K562 (cell line): ENCODE data around the gene MTF1. TPM values are rescaled to one million over a fixed set of nuclear protein-coding genes. Genes with fewer than 3 reads are reported as not detected.

ENCODE experiments used
- ATAC-seq: fragments of 200-7000 bp; cut with Tn5 transposase; 3 replicates; pipeline ENCODE4 v1.9.1; 2020; ENCODE audit warnings: moderate library complexity
- BruUV-seq: library from RNA; stranded (reverse); fragments of 400-500 nt; replicated peaks from 2 replicates; lab custom pipeline; 2021; lab: Mats Ljungman, UMichigan
- CTCF ChIA-PET: fragments of 300-600 bp; formaldehyde crosslinking; extraction: SDS; loops from one replicate; lab custom pipeline; 2021; ENCODE audit warnings: low intra/inter-chr PET ratio; lab: Yijun Ruan, JAX
- POLR2A ChIA-PET: fragments of 300-600, 350-650 bp; sonication (Branson Sonifier 250); formaldehyde crosslinking; extraction: SDS; loops from one replicate; lab custom pipeline; 2021; ENCODE audit warnings: antibody characterized with exemption, inconsistent platforms; lab: Yijun Ruan, JAX
- DNase-seq, 4 experiments: peaks; one replicate each; pipeline versions ENCODE4 v3.0.0 to v3.0.0-alpha.2; 2011 to 2018; ENCODE audit warnings: low spot score in 3 of 4, mixed read lengths in 3 of 4; ENCODE audit errors: extremely low read depth in 1 of 4
- FAIRE-seq: peaks from 2 replicates; lab custom pipeline; 2011; peaks lifted over from hg19 to GRCh38; lab: Jason Lieb, UNC
- H2AFZ ChIP-seq: 2 replicates; pipeline ENCODE4 v1.6.0; 2011; ENCODE audit warnings: low read depth, low read length, control low read depth, inconsistent platforms
- H3K27ac ChIP-seq: fragments of 200-600 bp; 3 replicates; pipeline ENCODE4 v1.8.0; 2011; ENCODE audit warnings: low read depth, mild to moderate bottlenecking, control low read depth, inconsistent platforms, low read length, moderate library complexity, mixed read lengths; ENCODE audit errors: extremely low read depth
- H3K27me3 ChIP-seq, 2 experiments: fragments of 300-600 bp in 1 of 2; 2 replicates in 1 of 2; 3 replicates in 1 of 2; pipeline versions ENCODE4 v1.6.0 to v1.8.0; 2011; ENCODE audit warnings: inconsistent platforms in 2 of 2, low read length in 2 of 2, mild to moderate bottlenecking in 1 of 2, mixed read lengths in 1 of 2, moderate library complexity in 1 of 2; ENCODE audit not compliant: control insufficient read depth in 2 of 2, insufficient read depth in 2 of 2
- H3K36me3 ChIP-seq: fragments of 300-600 bp; 3 replicates; pipeline ENCODE4 v1.8.0; 2011; ENCODE audit warnings: mild to moderate bottlenecking, low read length, inconsistent platforms; ENCODE audit not compliant: control insufficient read depth, insufficient read depth
- H3K4me1 ChIP-seq, 2 experiments: fragments of 200-600 bp in 1 of 2; replicated peaks in 1 of 2; 2 replicates in 1 of 2; 3 replicates in 1 of 2; pipeline versions ENCODE4 v1.5.1 to v1.8.0; 2011; ENCODE audit warnings: inconsistent platforms in 2 of 2, low read length in 2 of 2, mild to moderate bottlenecking in 1 of 2, mixed read lengths in 1 of 2, moderate library complexity in 1 of 2; ENCODE audit not compliant: control insufficient read depth in 2 of 2, insufficient read depth in 2 of 2
- H3K4me2 ChIP-seq: 2 replicates; pipeline ENCODE4 v1.6.1; 2011; ENCODE audit warnings: low read length, control low read depth, inconsistent platforms, mixed read lengths; ENCODE audit not compliant: insufficient read depth
- H3K4me3 ChIP-seq: fragments of 200-600 bp; sonication (generic), shearing (Covaris generic); 2 replicates; pipeline ENCODE4 v1.5.1; 2016; ENCODE audit warnings: control low read depth, inconsistent platforms
- H3K79me2 ChIP-seq: fragments of 200-600 bp; 3 replicates; pipeline ENCODE4 v1.8.0; 2011; ENCODE audit warnings: low read length, inconsistent platforms; ENCODE audit not compliant: control insufficient read depth, insufficient read depth
- H3K9ac ChIP-seq, 2 experiments: 2 replicates each; pipeline versions ENCODE4 v1.6.0 to v1.6.1; 2011; ENCODE audit warnings: low read depth in 2 of 2, low read length in 2 of 2, control low read depth in 1 of 2, inconsistent platforms in 1 of 2, mild to moderate bottlenecking in 1 of 2, mixed read lengths in 1 of 2; ENCODE audit not compliant: insufficient read depth in 1 of 2
- H3K9me1 ChIP-seq: one replicate; pipeline ENCODE4 v1.6.0; 2011; ENCODE audit warnings: inconsistent platforms, mild to moderate bottlenecking, low read length, moderate library complexity; ENCODE audit not compliant: control insufficient read depth, insufficient read depth
- H3K9me3 ChIP-seq: replicated peaks from 2 replicates; pipeline ENCODE4 v1.5.1; 2011; ENCODE audit warnings: low read depth, low read length, inconsistent platforms; ENCODE audit not compliant: control insufficient read depth, insufficient read depth
- H4K20me1 ChIP-seq: replicated peaks from 2 replicates; pipeline ENCODE4 v1.6.1; 2011; ENCODE audit warnings: low read length, inconsistent platforms, mixed read lengths; ENCODE audit not compliant: control insufficient read depth, insufficient read depth
- CGGBP1 ChIP-seq: fragments of 250-450 bp; sonication (Bioruptor Pico); IDR thresholded peaks from 2 replicates; pipeline ENCODE4 v1.9.0; 2021; ENCODE audit warnings: mild to moderate bottlenecking
- GATA2 ChIP-seq: sonication (generic); formaldehyde crosslinking; IDR thresholded peaks from 2 replicates; pipeline ENCODE4 v1.4.0; 2020; ENCODE audit warnings: mild to moderate bottlenecking, missing genetic modification reagents
- MBD1 ChIP-seq: fragments of 250-450 bp; sonication (Bioruptor Pico); IDR thresholded peaks from 2 replicates; pipeline ENCODE4 v1.8.0; 2022; ENCODE audit warnings: inconsistent platforms
- RCOR1 ChIP-seq, 2 experiments: IDR thresholded peaks; 2 replicates each; pipeline ENCODE4 v1.6.1; 2012; ENCODE audit warnings: low read depth in 2 of 2, low read length in 2 of 2, borderline replicate concordance in 1 of 2, improper control_type of control experiment in 1 of 2
- ZNF354B ChIP-seq: fragments of 250-450 bp; sonication (Bioruptor Pico); IDR thresholded peaks from 2 replicates; pipeline ENCODE4 v1.4.0; 2020
- WGBS: fragments of 100-300 bp; shearing (Covaris generic); methylation state at CpG from one replicate; pipeline ENCODE4 v1.1.6; 2016; ENCODE audit warnings: low coverage, mixed read lengths; ENCODE audit not compliant: insufficient coverage; ENCODE audit errors: missing lambda C conversion rate; 5-methylcytosine and 5-hydroxymethylcytosine counted together
- in situ Hi-C: fragments of 300-500 bp; cut with MboI; formaldehyde crosslinking; loops from 4 replicates; pipeline ENCODE4 v1.15.0; 2018; ENCODE audit warnings: inconsistent platforms, mixed read lengths
- intact Hi-C: fragments of 100-400 bp; cut with micrococcal nuclease; formaldehyde crosslinking; loops from 2 replicates; pipeline ENCODE4 v1.14.2; 2022
- polyA plus RNA-seq, 8 experiments: library from polyadenylated mRNA; depleted of rRNA in 4 of 8; stranded (reverse) in 5 of 8; unstranded in 3 of 8; fragments of >200 nt; fragmentation: Nextera tagmentation in 2 of 8; fragmentation: Illumina TruSeq in 1 of 8; extraction: Ambion mirVana in 2 of 8; extraction: Trizol in 1 of 8; gene quantifications; 2 replicates each; pipeline versions ENCODE4 v1.2.1 to v1.2.3, GENCODE V29; 2011 to 2014; ENCODE audit warnings: inconsistent platforms in 1 of 8, missing spikeins in 1 of 8
- total RNA-seq, 7 experiments: library from RNA; depleted of rRNA in 6 of 7; stranded (reverse); fragments of >200 nt in 6 of 7; fragmentation: Illumina TruSeq in 2 of 7; extraction: Trizol in 2 of 7; gene quantifications; 2 replicates each; pipeline versions ENCODE4 v1.2.1 to v1.2.3, GENCODE V29; 2011 to 2021; ENCODE audit warnings: low replicate concordance in 1 of 7
- TF ChIP-seq, protein P1 (sequence below): fragments of 450-650 bp; formaldehyde crosslinking; IDR thresholded peaks from 2 replicates; pipeline ENCODE4 v1.4.0; 2022; ENCODE audit warnings: missing genetic modification characterization
- TF ChIP-seq, protein P2 (sequence below), 2 experiments: fragments of 450-650 bp; IDR thresholded peaks; 2 replicates each; pipeline ENCODE4 v1.6.1; 2016; ENCODE audit warnings: mild to moderate bottlenecking in 2 of 2, borderline replicate concordance in 1 of 2, low read depth in 1 of 2, moderate library complexity in 1 of 2

Gene MTF1
- total and polyA plus RNA-seq, 9 of the 15 experiments (the other 6 are each of a cell fraction or from before 2014, with no cell fraction given), result 1.1 to 12.2 (median 4.3) TPM

DNA sequence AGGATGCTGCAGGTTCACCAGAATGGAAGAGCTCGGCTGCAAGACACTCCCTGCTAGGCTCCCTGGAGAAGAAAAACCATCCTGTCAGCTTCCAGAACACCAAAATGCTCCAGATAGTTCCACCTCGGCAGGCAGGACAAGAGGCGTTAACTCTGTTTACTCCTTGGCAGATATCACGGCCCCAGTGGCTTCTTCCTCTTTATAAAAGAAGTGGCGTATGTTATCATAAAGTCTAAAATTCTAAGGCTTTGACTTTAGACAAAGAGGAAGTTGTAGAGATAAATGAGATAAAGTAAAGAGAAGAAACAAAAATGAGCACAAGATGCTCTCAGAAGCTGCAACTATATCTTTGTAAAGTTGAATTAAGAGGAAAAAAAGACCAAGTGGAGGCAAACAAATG lies 24.3 kb upstream of the MTF1 start:
- no peak overlapping the region for H3K9ac ChIP-seq
- no peaks in the 10 kb centered on the region for H4K20me1 ChIP-seq
- peaks cover 4 to 6% of the 10 kb centered on the region in 2 experiments; a peak in 2 of 5 replicates for H3K4me1 ChIP-seq
- H3K27me3 ChIP-seq, result no peaks in the 10 kb centered on the region
- H3K9me1 ChIP-seq, result no peaks in the 10 kb centered on the region
- H3K36me3 ChIP-seq, result peaks cover 74% of the 10 kb centered on the region
- ATAC-seq, result no peak
- no peak overlapping the region for H3K4me3 ChIP-seq
- BruUV-seq, result no TSS peak
- in situ Hi-C loops (no loop called here), intact Hi-C loops (no loop called here)
- H3K4me2 ChIP-seq, result no peak overlapping the region
- H3K9me3 ChIP-seq, result no peaks in the 10 kb centered on the region
- peak in 1 of 4 experiments; percentile 7 for DNase-seq
- H3K79me2 ChIP-seq, result no peaks in the 10 kb centered on the region
- H3K27ac ChIP-seq, result no peak overlapping the region
- no peak for FAIRE-seq
- WGBS, result 25% methylated on average over 5 of the region's 5 CpGs
- CTCF ChIA-PET, result no interaction called here
- POLR2A ChIA-PET, result interaction anchor here (0.6 to 1.7 kb wide), 6 partner anchors 10 to 1894 kb away, joined by 3 to 6 read pairs (median 3); partner anchors contain the start of gene SF3A3
- no peak overlapping the region for H2AFZ ChIP-seq
- peak; percentile 28; the same call in 1 of the 2 replicates for TF ChIP-seq GATA2
- no peak for TF ChIP-seq CGGBP1 (CRISPR knock-in tag)
- TF ChIP-seq, protein P1, sequence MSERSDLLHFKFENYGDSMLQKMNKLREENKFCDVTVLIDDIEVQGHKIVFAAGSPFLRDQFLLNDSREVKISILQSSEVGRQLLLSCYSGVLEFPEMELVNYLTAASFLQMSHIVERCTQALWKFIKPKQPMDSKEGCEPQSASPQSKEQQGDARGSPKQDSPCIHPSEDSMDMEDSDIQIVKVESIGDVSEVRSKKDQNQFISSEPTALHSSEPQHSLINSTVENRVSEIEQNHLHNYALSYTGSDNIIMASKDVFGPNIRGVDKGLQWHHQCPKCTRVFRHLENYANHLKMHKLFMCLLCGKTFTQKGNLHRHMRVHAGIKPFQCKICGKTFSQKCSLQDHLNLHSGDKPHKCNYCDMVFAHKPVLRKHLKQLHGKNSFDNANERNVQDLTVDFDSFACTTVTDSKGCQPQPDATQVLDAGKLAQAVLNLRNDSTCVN (CRISPR knock-in tag), result no peak
- TF ChIP-seq, protein P2, sequence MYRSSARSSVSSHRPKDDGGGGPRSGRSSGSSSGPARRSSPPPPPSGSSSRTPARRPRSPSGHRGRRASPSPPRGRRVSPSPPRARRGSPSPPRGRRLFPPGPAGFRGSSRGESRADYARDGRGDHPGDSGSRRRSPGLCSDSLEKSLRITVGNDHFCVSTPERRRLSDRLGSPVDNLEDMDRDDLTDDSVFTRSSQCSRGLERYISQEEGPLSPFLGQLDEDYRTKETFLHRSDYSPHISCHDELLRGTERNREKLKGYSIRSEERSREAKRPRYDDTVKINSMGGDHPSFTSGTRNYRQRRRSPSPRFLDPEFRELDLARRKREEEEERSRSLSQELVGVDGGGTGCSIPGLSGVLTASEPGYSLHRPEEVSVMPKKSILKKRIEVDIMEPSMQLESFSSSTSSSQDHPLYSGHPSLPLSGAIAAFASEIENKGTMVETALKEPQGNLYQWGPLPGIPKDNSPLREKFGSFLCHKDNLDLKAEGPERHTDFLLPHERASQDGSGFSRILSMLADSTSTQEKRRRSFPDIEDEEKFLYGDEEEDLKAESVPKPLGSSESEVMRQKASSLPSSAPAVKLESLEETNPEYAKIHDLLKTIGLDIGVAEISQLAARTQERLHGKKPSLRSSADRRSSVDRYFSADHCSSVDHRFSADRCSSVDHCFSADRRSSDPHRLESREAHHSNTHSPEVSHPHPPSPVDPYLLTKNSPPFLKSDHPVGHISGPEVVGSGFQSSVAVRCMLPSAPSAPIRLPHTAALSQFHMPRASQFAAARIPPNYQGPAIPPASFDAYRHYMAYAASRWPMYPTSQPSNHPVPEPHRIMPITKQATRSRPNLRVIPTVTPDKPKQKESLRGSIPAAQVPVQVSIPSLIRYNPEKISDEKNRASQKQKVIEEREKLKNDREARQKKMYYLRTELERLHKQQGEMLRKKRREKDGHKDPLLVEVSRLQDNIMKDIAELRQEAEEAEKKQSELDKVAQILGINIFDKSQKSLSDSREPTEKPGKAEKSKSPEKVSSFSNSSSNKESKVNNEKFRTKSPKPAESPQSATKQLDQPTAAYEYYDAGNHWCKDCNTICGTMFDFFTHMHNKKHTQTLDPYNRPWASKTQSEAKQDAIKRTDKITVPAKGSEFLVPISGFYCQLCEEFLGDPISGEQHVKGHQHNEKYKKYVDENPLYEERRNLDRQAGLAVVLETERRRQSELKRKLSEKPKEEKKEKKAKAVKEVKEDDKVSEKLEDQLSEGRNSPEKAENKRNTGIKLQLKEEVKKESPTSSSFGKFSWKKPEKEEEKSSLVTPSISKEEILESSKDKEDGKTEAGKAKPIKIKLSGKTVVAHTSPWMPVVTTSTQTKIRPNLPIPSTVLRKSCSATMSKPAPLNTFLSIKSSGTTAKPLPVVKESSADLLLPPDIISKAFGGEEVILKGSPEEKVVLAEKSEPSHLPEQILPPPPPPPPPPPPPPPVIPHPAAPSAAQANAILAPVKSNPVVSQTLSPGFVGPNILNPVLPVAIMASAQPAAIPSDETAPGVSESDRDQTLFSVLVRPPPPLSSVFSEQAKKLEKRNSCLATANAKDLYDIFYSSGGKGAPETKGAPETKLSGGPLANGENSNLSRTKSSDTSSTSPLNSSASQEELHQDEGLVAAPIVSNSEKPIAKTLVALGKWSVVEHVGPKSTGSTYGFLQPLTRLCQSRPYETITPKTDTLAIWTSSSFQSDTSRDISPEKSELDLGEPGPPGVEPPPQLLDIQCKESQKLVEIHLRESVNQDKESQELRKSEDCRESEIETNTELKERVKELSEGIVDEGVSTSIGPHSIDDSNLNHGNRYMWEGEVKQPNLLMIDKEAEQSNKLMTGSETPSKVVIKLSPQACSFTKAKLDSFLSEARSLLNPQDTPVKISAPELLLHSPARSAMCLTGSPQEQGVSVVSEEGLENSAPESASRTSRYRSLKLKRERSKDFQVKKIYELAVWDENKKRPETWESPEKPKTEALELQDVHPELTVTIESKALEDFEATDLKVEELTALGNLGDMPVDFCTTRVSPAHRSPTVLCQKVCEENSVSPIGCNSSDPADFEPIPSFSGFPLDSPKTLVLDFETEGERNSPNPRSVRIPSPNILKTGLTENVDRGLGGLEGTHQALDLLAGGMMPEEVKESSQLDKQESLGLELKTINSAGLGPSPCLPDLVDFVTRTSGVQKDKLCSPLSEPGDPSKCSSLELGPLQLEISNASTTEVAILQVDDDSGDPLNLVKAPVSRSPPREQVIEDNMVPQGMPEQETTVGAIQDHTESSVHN (IDR thresholded peaks at IDR 0.05; ENCODE audit: borderline replicate concordance in 1 of 2, low read depth in 1 of 2), result 0 out of 4 replicates have a peak, but pooled peaks of 1 of the 2 experiments have one; percentile 69
- TF ChIP-seq ZNF354B, result no peak
- TF ChIP-seq MBD1 (CRISPR knock-in tag), result no peak
- TF ChIP-seq RCOR1 (IDR thresholded peaks at IDR 0.05; ENCODE audit: borderline replicate concordance in 1 of 2, low read depth in 2 of 2, low read length in 2 of 2), result 0 out of 4 replicates have a peak, but pooled peaks of 1 of the 2 experiments have one; percentile 34
